HK-2 (cell line): Measurements from ENCODE around the gene IGFL4.

Experiments used
- DNase-seq: peaks from one replicate; pipeline ENCODE4 v3.0.0-alpha.2; 2018; ENCODE audit not compliant: unreplicated experiment

The IGFL4 gene

DNA sequence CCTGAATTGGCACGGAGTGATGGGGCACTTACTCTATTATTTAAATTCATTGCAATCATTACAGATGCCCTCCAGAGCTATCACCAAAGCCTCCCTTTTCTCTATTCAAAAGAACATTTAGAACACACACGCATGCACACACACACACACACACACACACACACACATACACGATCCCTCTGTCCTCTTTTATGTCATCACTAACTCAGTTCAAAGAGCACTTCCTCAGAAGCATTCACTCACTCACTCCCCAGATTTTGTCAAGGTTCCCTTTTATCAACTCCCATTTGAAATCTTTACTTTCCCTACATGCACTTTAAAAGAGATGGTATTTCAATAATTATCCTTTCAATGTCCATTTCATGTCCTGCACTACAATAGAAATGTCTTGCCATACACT lies 22.4 kb upstream of the IGFL4 start:
- no peak for DNase-seq

DNA sequence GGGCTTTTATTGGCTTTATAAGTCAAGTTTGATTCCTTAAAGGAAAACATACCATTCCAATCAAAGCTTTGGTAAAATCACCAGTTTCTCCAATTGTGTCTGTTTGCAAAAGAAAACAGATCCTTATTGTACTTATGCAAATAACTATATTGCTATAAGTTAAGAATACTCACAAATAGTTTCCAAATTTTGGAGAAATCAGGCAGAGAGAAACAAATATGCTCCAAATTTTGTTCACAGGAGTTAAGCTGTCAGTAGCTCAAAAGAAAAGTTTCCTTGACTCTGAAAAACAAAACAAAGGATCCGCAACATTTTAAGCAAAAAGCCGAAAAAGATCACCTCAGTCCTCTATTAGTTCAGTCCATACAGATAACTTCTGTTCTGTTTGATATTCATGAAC lies 19.2 kb upstream of the IGFL4 start:
- DNase-seq, result no peak

DNA sequence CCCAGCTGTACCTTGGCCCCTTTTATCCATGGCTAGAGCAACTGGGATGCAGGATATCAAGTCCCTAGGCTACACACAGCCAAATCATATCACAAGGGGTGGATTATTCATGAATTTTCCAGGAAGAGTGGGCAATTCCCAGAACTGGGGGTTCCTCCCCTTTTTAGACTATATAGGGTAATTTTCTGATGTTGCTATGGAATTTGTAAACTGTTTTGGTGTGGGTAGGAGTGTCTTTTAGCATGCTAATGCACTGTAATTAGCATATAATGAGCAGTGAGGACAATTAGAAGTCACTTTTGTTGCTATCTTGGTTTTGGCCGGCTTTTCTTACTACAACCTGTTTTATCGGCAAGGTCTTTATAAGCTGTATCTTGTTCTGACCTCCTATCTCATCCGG lies 18.0 kb upstream of the IGFL4 start:
- no peak for DNase-seq

DNA sequence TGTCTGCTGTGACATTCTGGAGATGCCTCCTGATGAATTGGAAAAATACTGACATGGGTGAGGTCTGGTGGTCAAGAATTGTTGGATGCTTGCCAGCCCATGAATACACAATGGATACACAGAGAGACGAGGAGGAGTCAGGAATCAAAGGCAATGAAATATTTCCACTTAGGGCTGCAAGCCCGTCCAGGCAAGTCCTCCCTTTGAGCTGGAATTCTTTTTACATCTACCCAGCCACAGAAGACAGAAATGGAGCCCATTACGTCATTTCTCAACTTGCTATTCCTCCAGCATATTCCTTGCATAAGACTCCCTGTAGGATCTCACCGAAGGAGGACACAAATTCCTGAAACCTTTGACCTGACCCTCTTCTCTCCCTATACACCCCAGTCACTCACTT lies 15.7 kb upstream of the IGFL4 start:
- DNase-seq, result no peak

DNA sequence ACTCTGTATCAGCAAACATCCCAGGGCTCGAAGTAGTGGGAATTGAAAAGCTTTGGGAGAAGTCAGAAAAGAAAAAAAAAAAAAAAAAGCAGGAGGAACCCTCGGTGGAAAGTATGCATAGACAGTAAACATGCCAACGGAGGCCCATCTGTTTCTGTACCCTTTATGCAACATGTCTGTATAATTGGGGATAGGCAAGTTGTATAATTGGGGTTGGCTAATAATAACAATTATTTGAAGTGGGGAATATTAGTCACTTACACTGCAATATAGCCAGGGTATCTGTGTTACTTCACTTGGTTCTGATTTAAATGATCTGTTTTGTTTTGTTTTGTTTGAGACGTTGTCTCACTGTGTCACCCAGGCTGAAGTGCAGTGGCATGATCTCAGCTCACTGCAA lies 12.1 kb upstream of the IGFL4 start:
- no peak for DNase-seq

DNA sequence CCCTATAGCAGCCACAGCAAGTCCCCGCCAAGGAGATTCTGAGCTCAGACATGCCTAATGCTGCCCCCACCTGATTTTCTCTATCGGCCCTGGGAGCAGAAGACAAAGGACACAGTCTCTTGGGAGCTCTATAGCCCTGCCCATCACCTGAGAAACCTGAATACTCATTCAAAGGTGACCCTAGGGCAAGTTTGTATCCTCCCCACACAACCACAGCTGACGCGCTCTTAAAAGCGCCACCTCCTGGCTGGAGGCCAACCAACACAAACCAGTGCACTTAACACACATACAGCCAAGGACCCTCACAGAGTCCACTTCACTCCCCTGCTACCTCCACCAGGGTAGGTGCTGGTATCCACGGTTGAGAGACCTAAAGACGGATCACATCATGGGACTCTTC lies 8.8 kb upstream of the IGFL4 start:
- DNase-seq, result no peak

DNA sequence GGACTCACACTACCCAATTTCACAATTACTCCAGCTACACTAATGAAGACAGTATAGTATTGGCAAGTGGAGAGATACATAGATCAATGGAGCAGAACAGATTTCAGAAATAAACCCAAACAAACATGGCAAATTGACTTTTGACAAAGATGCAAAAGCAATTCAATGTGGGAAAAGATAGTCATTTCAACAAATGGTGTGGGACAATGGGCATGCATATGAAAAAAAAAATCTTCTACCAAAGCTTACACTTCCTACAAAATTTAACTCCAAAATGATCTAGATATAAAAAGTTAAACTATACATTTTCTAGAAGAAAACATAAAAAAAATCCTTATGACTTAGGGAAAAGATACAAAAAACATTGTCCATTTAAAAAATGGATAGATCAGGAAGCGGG lies 2.7 kb upstream of the IGFL4 start:
- DNase-seq, result no peak

DNA sequence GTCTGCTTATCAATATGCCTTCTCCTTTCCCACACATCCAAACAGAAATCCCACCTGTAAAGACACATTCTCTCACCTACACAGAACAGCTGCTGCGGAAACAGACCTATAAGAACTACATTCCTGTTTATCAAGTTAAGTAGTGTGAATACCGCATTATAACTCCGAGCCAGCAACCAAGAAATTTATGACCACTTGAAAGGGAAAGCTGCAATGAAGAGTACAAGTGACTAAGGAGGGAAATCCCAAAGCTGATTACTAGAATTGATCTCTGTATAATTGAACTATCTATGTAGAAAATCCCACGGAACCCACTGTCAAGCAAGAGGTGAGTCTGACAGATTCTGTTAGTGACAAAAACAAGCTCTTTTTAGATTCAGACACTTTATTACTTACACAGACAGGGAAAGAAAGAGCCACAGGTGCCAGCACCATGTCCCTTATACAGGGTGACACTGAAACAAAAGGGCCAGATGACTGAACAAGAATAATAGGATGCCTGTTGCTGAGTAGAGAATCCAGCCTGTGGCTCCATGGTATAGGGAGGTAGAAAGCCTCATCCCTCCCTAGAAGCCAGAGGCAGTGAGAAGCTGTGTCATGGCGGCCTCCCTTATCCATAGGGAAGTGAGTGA lies 1.6 kb upstream of the IGFL4 start:
- DNase-seq, result no peak

DNA sequence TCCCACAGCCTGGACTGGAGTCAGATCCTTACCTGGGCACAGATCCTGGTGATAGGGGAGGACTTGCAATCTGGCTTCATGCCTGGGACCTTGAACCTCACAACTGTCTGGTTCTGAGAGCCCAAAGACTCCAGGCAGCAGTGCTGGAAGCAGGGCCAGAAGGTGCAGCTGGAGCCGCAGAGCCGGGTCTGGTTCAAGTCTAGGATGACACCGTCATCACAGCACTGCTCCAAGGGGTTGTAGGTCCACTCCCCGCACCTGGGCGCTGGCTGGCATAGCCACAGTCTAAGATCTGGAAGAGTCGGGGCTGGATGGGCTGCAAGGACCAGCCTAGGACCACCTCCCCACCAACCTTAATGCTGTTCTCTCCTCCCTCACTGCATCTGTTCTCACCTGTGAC lies 677 bp downstream of the IGFL4 start:
- no peak for DNase-seq

DNA sequence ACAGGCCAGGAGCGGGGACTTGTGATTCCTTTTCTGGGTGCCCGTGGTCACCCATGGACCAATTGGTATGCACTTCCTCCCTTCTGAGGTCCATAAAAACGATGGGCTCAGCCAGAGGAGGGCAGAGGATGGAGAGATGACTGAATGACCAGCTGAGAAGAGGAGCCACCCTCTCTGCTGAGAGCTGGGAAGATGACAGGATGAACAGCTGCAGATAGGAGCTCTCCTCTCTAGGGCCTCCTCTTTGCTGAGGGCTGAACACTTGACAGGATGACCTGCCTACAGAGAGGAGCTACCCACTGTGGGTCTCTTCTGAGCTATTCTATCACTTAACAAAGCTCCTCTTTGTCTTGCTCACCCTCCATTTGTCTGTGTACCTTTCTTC lies 4.1 kb downstream of the IGFL4 start:
- no peak for DNase-seq

DNA sequence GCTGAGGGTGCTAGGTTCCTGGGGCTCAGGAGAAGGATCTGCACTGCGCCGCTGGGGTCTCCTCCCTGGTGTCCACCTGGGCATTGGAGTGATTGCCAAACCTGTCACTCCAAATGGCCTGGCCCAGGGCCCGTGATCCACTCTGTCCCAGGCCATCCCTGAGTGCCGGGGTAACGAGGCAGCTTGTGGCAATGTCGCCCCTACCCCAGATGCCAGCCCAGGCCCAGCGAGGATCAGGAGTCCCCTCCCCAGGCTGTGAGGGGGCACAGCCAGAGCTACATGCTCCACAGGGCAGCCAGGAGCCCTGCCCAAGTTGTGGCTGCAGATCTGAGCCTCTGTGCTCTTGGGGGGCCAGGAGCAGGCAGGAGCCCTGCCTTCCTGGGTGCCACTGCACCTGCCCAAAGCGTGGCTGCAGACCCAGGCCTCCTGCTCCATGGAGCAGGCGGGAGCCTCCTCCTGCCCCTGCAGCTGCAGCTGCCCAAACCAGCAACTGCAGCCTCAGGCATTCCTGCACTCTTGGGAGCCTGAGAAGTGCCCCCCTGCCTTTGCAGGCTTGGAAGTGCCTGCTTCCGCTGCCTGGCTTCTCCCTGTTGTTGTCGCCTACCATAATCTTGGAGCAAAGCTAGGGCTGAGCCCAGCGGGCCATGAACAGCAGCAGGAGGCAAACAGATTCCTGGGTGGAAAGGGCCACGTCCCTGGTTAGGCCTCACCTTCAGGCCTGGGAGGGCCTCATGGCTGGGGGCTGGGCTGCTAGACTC lies 4.6 kb downstream of the IGFL4 start:
- no peak for DNase-seq

DNA sequence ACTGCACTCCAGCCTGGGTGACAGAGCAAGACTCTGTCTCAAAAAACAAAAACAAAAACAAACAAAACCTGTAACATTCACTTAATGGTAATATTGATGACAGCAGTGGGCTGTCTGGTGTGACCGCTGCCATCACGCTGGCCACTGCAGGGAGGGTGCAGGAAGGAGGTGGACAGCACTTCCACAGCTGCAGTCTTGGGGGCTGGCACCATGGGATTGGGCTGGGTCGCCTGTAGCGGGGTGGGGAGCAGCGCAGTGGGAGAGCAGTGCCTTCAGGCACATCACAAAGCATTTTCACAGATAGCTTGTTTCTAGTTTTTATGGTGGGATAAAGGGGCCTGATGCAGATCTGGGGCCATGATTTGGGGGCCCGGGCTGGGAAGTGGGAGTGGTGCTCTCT lies 5.3 kb downstream of the IGFL4 start:
- no peak for DNase-seq

DNA sequence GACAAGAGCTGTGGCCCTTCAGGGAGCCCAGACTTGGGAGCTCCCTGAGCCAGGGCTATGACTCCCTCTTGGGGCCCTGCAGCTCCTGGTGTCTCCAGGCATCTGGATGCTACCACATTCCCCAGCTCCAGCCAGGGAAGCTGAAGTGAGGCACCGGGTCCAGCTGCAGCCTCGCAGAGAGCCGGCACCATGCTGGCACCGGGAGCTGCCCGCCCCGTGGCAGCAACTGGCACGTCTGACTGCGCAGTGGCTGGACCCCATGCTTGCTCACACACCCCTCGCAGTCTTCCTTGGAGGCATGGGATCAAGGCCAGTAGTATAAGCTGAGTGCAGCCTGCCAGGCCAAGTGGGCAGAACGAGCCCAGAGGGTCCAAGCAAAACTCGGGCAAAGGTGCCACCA lies 7.4 kb downstream of the IGFL4 start:
- DNase-seq, result no peak

DNA sequence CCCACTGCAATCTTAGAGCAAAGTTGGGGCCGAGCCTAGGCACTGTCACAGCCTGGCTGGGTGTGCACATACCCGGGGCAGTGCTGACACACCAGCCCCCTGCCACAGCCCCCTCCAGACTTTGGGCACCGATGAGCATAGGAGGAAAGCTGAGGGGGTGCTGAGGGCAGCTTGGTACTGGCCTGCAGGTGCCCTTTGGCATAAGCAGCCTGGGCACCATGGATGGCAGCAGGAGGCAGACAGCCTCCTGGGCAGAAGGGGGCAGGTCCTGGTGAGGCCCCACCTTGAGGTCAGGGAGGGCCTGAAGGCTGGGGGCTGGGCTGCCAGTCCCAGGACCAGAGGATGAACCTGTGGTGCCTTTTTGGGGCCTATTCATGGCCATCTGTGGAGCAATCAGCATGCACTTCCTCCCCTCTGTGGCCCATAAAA lies 8.2 kb downstream of the IGFL4 start:
- no peak for DNase-seq

DNA sequence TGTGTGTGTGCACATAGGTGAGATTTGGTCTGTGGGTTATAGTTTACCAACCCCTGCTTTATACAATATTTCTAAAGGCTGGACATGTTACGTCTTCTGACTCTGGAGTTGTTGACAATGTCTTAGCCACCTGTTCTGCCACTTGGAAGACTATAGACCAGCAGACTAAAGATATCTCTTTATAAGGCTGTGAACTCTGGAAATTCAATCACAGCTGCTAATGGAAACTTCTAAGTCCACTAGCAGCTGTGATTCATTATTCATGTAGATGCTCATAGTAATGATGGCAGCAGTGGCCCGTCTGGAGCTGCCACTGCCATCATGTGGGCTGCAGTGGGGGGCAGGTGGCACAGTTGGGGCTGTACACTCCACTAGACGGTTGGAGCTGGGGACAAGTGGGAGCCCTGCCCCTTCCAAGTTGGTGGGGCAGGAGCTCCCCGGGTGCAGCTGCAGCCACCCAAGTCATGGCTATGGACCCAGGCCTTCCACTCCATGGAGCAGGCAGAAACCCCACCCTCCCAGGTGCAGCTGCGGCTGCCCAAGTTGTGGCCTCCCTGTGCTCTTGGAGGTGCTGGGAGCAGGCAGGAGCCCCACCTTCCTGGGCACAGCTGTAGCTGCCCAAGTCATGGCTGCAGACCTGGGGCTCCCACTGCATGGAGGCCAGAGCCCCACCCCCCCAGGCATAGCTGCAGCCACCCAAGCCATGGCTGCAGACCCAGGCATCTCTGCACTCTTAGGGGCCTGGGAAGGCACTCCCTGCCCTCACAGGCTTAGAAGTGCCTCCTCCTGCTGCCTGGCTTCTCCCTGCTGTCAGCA lies 8.8 kb downstream of the IGFL4 start:
- DNase-seq, result no peak

DNA sequence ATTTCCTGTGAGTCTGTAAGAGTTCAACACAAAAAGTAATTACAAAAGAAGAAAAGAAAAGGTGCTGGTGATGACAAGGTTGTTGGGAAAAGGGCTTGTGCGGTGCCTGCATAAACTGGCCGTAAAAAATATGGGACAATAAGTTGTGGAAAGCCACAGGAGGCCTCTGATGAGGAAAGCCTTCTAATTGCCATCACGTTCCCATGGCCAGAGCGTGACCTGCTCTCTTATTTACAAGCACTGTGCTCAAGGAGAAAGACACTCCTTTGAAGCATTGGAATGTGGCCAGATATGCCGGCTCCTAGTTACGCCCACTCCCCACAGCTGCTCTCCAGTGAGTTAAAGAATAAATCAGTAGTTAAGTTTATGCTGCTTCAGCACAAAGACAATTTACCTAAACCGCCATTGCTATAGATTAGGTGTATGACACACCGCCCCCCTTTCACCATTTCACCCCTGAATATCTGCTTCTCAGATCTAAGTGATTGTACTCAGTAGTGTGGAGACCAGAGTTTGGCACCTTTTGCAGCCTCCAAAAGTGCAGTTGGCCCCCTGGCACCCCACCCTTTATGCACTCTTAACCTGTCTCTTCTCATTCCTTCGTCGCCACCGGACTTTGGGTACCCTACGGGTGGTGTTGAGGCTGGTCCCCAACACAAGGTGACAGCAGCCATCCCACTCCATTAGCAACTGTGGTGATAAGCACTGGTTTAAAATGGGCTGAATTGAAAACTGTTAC lies 9.8 kb downstream of the IGFL4 start:
- DNase-seq, result no peak

DNA sequence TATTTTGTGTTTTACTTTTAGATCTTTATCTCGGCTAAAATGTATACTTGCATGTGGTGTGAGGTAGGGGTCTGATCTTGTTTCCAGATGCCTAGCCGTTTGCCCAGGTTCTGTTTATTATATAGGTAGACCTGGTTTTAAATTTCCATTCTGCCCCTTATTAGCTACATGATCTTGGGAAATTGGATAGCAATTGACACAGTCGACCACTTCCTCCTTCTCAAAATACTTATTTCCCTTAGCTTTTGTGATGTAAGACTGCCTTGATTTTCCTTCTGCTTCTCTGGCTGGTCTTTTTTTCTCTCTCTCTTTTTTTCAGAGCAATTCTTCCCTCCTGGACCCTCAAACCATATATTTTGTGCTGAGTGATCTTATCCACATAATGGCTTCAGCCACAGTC lies 15.0 kb downstream of the IGFL4 start:
- DNase-seq, result no peak

DNA sequence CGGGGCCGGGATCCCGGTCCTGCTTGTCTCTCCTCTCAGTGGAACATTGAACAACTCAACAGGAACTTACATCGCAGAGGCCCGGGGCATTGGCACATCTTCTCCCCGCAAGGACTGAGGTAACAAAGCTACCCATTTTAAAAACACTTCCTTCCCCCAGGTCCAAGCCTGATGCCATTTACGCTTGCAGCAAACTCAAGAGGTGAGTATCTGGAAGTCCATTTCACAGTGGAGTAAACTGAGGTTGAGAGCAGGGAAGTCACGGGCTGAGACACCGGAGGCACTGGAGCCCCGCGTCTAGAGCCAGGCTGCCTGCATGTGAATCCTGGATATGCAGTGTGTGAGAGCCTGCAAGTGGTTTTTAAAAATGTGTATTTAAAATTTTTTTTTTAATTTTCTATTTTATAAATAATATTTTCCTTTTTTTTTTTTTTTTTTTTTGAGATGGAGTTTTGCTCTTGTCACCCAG lies 17.5 kb downstream of the IGFL4 start:
- no peak for DNase-seq

DNA sequence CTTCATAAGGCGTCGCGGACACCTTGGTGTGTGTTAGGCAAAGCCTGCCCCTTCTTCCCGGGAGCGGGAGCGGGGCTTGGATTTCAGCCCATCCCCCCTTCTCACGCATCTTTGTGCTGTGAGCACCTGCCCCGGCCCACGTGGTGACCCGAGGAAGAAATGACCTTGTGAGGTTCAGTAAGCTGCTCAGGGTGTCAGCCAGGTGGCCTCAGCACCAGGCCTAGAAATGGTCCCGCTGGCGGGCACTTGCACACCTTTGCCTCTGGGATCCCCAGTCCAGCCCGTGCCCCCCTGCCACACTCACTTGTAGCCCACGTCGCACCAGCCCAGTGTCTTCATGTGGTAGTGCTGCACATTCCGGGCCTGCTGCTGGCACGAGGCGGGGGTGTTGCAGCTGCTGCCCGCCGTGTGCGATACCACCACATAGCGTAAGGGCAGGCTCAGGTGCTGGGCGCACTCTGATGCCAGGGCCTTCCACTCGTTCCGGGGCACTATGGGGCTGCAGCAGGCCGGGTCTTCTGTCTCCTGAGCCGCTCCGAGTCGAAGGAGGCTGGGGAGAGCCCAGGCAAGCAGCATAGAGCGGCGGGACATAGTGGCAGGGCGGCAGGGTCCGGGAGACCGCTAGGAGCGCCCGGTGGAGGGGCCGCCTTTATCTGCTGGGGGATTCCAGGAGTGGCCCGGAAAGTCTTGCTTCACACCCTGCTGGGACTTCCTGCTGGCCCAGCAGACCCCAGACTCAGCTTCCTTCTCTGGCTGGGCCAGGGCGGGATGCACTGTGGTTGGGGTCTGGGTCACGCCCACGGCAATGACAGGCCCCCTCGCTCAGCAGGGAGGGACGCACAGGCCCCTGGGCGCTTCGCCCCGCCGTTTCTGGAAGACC lies 18.1 kb downstream of the IGFL4 start, which contains the start of gene PGLYRP1:
TSS of gene PGLYRP1 (minus strand) at position 623 of the 880 bp plus-strand sequence. CDS start at position 591, 32 bp downstream.
- no peak for DNase-seq

DNA sequence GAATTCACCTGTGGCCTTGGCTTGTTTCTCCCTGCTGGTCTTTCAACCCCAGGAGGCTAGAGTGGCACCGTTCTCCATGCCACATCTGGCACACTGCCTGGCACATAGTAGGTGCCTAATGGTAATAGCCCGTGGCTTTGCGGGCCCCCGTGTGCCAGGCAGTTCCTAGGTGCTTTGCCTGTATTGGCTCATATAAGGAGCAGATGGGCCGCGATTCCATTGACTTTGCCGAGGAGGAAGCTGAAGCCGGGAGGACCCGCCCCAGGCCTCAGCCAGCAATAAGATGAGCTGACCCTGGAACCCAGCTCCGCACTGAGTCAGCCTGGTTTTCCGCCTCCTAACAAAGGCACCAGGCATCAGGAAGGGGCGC lies 18.8 kb downstream of the IGFL4 start:
- DNase-seq, result no peak

DNA sequence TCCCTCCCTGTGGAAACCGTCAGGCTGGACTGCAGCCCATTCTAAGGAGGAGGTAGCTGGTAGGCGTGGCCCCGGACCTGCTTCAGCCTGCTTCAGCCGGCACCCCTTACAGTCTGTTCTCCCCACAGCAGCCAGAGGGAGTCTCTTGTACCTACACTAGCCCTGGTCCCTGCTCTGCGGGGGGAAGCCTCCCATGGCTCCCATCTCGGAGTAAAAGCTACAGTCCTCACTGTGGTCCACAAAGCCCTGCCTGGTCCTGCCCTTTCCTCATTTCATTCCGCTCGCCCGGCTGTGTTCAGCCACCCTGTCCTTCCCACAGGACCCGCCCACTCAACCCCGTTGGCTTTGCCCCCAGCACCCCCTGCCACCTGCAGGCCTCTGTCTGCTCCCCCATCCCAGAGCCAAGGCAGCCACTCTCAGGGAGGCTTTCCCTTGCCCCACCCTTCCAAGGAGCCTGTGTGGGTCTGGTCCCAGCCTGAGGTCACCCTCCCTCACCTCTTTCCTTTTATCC lies 19.2 kb downstream of the IGFL4 start:
- no peak for DNase-seq
